CD4-positive, alpha-beta T cell treated with Interleukin-1 beta for 1 hour (primary cell): ENCODE measurements around the gene SLC22A16.

ENCODE experiments used
- DNase-seq, 2 donors: peaks; one replicate each; pipeline ENCODE4 v3.0.0-alpha.2; 2020 to 2022

Gene SLC22A16

GRCh38 chr6:110399219-110400071 is 77.0 kb downstream of the SLC22A16 start:
- no peak for DNase-seq

GRCh38 chr6:110398778-110399177 is 77.6 kb downstream of the SLC22A16 start:
- DNase-seq: no peak

GRCh38 chr6:110395221-110395620 is 81.2 kb downstream of the SLC22A16 start:
- no peak for DNase-seq

- no peak for DNase-seq
These were observed 82.0 kb downstream of the SLC22A16 start for GRCh38 chr6:110394409-110394808.

GRCh38 chr6:110392727-110393126 is 83.7 kb downstream of the SLC22A16 start:
- no peak for DNase-seq

GRCh38 chr6:110390404-110390803 is 86.0 kb downstream of the SLC22A16 start:
- no peak for DNase-seq

GRCh38 chr6:110389689-110390382 is 86.6 kb downstream of the SLC22A16 start:
- DNase-seq: no peak

- DNase-seq: no peak
These were observed 88.4 kb downstream of the SLC22A16 start for GRCh38 chr6:110387986-110388385.

- DNase-seq: no peak
These were observed 91.0 kb downstream of the SLC22A16 start for GRCh38 chr6:110385458-110385863.

- no peak for DNase-seq
These were observed 97.9 kb downstream of the SLC22A16 start for GRCh38 chr6:110378552-110378951.
